Stimulated activated effector memory CD8-positive, alpha-beta T cell treated with anti-CD3 and anti-CD28 coated beads, Interleukin-12 subunit alpha, Interleukin-12 subunit beta, amount 100 ng/mL, for 72 hours (primary cell): ENCODE measurements around the gene LMCD1.

Experiments used
- ATAC-seq: fragments of 150-1000 bp; cut with Tn5 transposase; 2 replicates; pipeline ENCODE4 v1.10.0; 2021
- DNase-seq, 2 donors: peaks; one replicate each; pipeline ENCODE4 v3.0.0; 2021 to 2022; ENCODE audit warnings: low spot score in 2 of 2
- H3K27ac Mint-ChIP-seq: one replicate; pipeline ENCODE4 v1.8.0; 2022; ENCODE audit warnings: mild to moderate bottlenecking, mixed read lengths
- H3K36me3 Mint-ChIP-seq: one replicate; pipeline ENCODE4 v1.8.0; 2022; ENCODE audit warnings: mild to moderate bottlenecking, mixed read lengths
- H3K4me1 Mint-ChIP-seq: one replicate; pipeline ENCODE4 v1.8.0; 2022; ENCODE audit warnings: mixed read lengths
- H3K4me3 Mint-ChIP-seq: one replicate; pipeline ENCODE4 v1.8.0; 2022; ENCODE audit warnings: mild to moderate bottlenecking, mixed read lengths
- H3K9me3 Mint-ChIP-seq: one replicate; pipeline ENCODE4 v1.8.0; 2022; ENCODE audit warnings: mixed read lengths

LMCD1 gene

DNA sequence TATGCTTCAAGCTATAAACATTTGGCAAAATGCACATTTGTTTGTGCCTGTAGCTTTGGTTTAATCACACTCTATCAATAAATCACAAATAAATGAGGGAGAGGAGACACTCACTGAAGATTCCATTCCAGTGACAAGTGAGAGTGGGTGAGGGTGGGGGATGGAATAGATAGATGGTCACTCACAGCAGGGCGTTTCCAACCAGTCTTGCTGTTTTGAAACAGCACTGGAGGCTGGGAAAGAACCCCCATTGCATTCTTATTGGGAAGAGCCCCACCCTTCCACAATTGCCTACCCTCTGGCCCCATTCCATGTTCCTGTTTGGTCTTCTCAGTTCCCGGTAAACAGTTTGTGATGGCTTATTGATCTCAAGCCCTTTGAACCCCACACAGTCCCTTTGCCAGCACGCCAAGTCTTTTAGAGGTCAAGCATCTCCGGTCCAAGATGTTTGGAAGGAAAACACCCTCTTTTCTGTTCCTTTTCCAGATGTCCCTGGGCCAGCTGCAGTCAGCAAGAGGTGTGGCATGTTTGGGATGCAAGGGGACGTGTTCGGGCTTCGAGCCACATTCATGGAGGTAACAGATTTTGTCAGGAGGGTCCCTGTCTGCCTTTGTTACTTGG, 30.7 kb downstream of the LMCD1 start:
- Mint-ChIP-seq H3K4me1 (no peaks in the 10 kb centered on the region), H3K9me3 (no peaks in the 10 kb centered on the region), H3K4me3 (no peak overlapping the region), H3K36me3 (no peaks in the 10 kb centered on the region), H3K27ac (no peak overlapping the region)
- DNase-seq (no peak), ATAC-seq (no peak)

DNA sequence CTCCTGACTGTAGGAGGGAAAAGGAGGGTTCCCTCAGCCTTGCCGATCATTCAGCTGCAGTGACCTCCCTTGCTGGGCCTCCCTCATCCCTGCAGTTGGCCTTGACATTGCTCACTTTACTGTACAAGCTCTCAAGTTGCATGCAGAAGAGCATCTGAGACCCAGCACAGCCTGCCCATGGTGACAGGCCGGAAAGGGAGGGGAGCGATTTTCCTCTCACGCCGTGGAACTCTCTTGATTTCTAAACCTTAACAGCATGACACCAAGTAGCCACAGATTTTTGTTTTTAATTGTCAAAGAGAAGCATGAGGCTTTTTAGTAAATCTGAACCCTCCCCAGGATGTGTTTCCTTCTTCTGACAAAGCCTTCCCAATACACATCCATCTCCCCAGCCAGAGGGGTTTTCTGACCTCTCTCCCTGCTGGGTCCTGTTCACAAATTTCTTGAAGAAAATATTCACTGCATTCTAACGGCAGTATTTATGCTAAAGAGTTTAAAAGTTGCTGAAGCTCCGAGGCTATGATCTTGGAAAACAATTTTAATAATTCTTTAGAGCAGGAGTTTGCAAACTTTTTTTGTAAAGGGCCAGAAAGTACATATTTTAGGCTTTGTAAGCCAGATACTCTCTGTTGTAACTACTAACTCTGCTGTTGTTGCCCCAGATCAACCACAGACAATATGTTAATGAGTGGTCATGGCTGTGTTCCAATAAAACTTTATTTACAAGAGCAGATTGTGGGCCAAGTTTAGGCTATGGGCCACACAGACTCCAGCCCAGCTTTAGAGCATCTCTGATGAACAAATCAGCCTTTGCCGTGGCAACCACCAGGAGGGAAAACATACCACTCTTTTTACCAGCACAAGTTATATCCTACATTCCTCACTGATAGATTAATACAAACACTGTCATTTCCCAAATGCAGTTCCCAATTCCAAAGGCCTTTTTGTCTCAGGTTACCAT, 34.8 kb downstream of the LMCD1 start:
- Mint-ChIP-seq H3K4me3 (no peak overlapping the region), H3K36me3 (peaks cover 10% of the 10 kb centered on the region), H3K4me1 (no peaks in the 10 kb centered on the region), H3K27ac (no peak overlapping the region), H3K9me3 (no peaks in the 10 kb centered on the region)
- no peak for DNase-seq
- ATAC-seq = no peak

GRCh38 chr3:8537440-8537839, 35.8 kb downstream of the LMCD1 start:
- no peaks in the 10 kb centered on the region for H3K4me1 Mint-ChIP-seq
- no peak overlapping the region for H3K27ac Mint-ChIP-seq
- DNase-seq (no peak), ATAC-seq (no peak)
- H3K9me3 Mint-ChIP-seq = no peaks in the 10 kb centered on the region
- H3K36me3 Mint-ChIP-seq = peaks cover 10% of the 10 kb centered on the region
- H3K4me3 Mint-ChIP-seq = no peak overlapping the region

DNA sequence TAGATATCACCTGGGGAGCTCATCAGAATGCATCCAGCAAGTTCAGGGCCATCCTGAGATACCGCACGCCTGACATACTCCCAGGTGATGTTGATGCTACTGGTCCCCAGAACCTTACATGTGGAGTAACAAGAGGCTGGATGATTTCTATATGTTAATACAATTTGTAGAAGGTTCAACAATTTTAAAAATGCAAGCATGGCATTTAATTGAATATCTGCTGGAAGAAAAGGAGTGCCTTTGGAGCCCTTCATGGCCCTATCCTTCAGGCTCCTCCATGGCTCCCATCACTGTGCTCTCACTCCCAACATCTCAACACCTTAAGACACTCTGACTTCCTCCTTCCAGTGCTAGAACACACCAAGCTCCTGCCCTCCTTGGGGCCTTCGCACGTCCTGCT, 36.6 kb downstream of the LMCD1 start:
- ATAC-seq (no peak), DNase-seq (no peak)
- Mint-ChIP-seq H3K4me3 (no peak overlapping the region), H3K27ac (no peak overlapping the region), H3K36me3 (peaks cover 10% of the 10 kb centered on the region), H3K9me3 (no peaks in the 10 kb centered on the region), H3K4me1 (no peaks in the 10 kb centered on the region)

GRCh38 chr3:8538913-8539312, 37.3 kb downstream of the LMCD1 start:
- H3K27ac Mint-ChIP-seq = no peak overlapping the region
- H3K9me3 Mint-ChIP-seq = no peaks in the 10 kb centered on the region
- ATAC-seq (no peak), DNase-seq (no peak)
- no peaks in the 10 kb centered on the region for H3K4me1 Mint-ChIP-seq
- peaks cover 10% of the 10 kb centered on the region for H3K36me3 Mint-ChIP-seq
- no peak overlapping the region for H3K4me3 Mint-ChIP-seq

- Mint-ChIP-seq H3K36me3 (peaks cover 10% of the 10 kb centered on the region), H3K27ac (no peak overlapping the region), H3K4me1 (no peaks in the 10 kb centered on the region), H3K4me3 (no peak overlapping the region), H3K9me3 (no peaks in the 10 kb centered on the region)
- peak; percentile 51 for ATAC-seq
- DNase-seq = no peak
Observed at GRCh38 chr3:8539419-8539818, 37.8 kb downstream of the LMCD1 start.

DNA sequence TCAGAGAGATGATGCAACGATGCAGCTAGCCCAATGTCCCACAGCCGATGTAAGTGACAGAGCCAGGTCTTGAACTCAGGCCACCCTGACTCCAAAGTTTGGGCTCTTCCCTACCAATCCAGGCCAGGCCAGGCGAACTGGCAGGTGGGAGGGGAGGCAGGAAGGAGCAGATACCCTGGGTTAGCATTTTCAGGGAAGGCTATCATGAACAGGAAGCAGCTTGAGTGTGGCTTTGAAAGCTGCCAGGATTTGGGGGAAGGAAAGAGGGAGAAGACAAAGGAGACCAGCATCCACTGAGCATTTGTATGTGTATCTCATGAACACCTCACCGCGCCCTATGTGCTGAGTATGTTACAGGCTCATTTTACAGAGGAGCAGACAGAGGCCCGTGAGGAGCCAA, 38.8 kb downstream of the LMCD1 start:
- no peak for ATAC-seq
- no peak overlapping the region for H3K27ac Mint-ChIP-seq

GRCh38 chr3:8541486-8541885, 39.9 kb downstream of the LMCD1 start:
- no peak overlapping the region for H3K4me3 Mint-ChIP-seq
- H3K27ac Mint-ChIP-seq = no peak overlapping the region
- no peaks in the 10 kb centered on the region for H3K9me3 Mint-ChIP-seq

More for the DNA sequence above, 38.8 kb downstream of the LMCD1 start:
- no peak overlapping the region for H3K4me3 Mint-ChIP-seq
- H3K9me3 Mint-ChIP-seq = no peaks in the 10 kb centered on the region
- H3K36me3 Mint-ChIP-seq = peaks cover 10% of the 10 kb centered on the region
- no peaks in the 10 kb centered on the region for H3K4me1 Mint-ChIP-seq
- no peak for DNase-seq

DNA sequence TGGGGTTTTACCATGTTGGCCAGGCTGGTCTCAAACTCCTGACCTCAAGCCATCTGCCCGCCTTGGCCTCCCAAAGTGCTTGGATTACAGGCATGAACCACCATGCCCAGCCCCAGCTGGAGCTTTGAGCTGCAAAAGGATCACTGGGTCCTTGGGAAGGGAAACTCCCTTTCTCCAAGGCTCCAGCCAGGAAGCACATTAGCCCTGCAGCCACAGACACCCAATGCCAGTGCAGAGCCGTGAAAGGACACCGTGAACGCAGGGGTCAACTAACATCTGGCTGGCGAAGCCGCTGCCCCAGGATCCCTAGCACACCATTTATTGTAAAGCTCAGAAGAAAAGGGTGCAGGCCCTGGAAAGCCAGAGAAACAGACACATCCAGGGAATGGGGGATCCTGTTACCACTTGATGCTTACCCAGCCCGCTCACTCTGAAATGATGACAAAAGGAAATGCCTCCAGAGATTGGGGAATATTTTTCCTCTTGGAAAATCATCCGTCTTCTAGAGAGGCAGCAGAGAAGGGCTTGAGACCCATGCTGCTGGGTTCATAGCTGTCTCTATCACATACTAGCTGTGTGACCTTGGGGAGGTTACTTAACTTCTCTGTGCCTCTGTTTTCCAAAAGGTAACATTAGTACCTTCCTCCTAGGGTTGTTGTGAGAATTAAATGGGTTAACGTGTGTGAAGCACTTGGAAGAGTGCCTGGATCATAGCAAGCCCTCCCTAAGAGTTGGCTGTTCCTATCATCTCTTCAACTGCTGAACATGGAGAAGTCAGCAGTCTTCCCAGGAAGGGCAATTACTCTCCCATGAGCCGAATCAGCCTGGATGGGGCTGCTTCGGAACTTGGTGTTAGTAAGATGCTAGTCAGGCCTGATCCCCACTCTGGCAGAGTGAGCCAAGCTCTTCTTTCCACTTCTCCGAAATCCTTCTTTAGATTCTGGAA, 40.8 kb downstream of the LMCD1 start:
- H3K4me1 Mint-ChIP-seq = no peaks in the 10 kb centered on the region
- DNase-seq (no peak), ATAC-seq (no peak)
- H3K36me3 Mint-ChIP-seq = peaks cover 10% of the 10 kb centered on the region
- no peak overlapping the region for H3K27ac Mint-ChIP-seq
- H3K4me3 Mint-ChIP-seq = no peak overlapping the region
- no peaks in the 10 kb centered on the region for H3K9me3 Mint-ChIP-seq

More at GRCh38 chr3:8541486-8541885, 39.9 kb downstream of the LMCD1 start:
- ATAC-seq (no peak), DNase-seq (no peak)
- H3K36me3 Mint-ChIP-seq = peaks cover 10% of the 10 kb centered on the region
- H3K4me1 Mint-ChIP-seq = no peaks in the 10 kb centered on the region

- Mint-ChIP-seq H3K9me3 (no peaks in the 10 kb centered on the region), H3K27ac (no peak overlapping the region), H3K4me1 (no peaks in the 10 kb centered on the region), H3K36me3 (peaks cover 5% of the 10 kb centered on the region), H3K4me3 (no peak overlapping the region)
- DNase-seq (no peak), ATAC-seq (no peak)
Observed at GRCh38 chr3:8546609-8547008, 45.0 kb downstream of the LMCD1 start.

DNA sequence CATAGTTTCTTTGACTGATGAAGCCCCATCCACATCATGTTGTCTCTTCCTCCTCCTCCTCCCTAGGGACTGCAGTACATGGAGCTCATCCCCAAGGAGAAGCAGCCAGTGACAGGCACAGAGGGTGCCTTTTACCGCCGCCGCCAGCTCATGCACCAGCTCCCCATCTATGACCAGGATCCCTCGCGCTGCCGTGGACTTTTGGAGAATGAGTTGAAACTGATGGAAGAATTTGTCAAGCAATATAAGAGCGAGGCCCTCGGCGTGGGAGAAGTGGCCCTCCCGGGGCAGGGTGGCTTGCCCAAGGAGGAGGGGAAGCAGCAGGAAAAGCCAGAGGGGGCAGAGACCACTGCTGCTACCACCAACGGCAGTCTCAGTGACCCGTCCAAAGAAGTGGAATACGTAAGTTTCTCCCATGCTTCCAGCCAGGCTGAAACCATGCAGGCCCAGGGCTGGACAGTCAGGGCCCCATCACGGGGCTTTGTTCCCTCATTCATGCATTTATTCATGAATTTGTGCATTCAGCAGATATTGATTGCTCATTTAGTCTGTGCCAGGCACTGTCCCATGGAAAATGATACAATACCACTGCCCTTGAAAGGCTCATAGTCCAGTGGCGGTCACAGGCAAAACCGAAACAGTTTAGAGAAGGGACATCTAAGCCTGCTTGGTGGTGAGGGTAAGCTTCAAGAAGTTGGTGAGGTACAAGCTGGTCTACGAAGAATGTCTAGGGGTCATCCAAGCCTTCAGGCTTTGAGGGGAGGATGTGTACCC, 47.1 kb downstream of the LMCD1 start:
- Mint-ChIP-seq H3K4me3 (no peak overlapping the region), H3K9me3 (no peaks in the 10 kb centered on the region), H3K27ac (no peak overlapping the region), H3K4me1 (no peaks in the 10 kb centered on the region), H3K36me3 (peaks cover 5% of the 10 kb centered on the region)
- DNase-seq (no peak), ATAC-seq (no peak)

- Mint-ChIP-seq H3K36me3 (peaks cover 5% of the 10 kb centered on the region), H3K27ac (no peak overlapping the region), H3K9me3 (no peaks in the 10 kb centered on the region), H3K4me3 (no peak overlapping the region), H3K4me1 (no peaks in the 10 kb centered on the region)
- DNase-seq (no peak), ATAC-seq (no peak)
Observed at GRCh38 chr3:8549354-8549753, 47.7 kb downstream of the LMCD1 start.

- ATAC-seq (no peak), DNase-seq (no peak)
- Mint-ChIP-seq H3K9me3 (no peaks in the 10 kb centered on the region), H3K36me3 (peaks cover 5% of the 10 kb centered on the region), H3K27ac (no peak overlapping the region), H3K4me1 (no peaks in the 10 kb centered on the region), H3K4me3 (no peak overlapping the region)
Observed at GRCh38 chr3:8550611-8551010, 49.0 kb downstream of the LMCD1 start.

- H3K4me1 Mint-ChIP-seq = no peaks in the 10 kb centered on the region
- no peak for ATAC-seq
- H3K4me3 Mint-ChIP-seq = no peak overlapping the region
- H3K9me3 Mint-ChIP-seq = no peaks in the 10 kb centered on the region
- no peak for DNase-seq
- peaks cover 5% of the 10 kb centered on the region for H3K36me3 Mint-ChIP-seq
- no peak overlapping the region for H3K27ac Mint-ChIP-seq
Observed at GRCh38 chr3:8552223-8552762, 50.7 kb downstream of the LMCD1 start.
